ENCODE measurements around the gene CD81. TPM values are rescaled to one million over a fixed set of nuclear protein-coding genes. Genes with fewer than 3 reads are reported as not detected.

The CD81 gene
- total and polyA plus RNA-seq, 9 of the 15 experiments (the other 6 are each of a cell fraction or from before 2014, with no cell fraction given) = 2.4 to 189 (median 61.7) TPM

GRCh38 chr11:2389377-2390026, 12.4 kb downstream of the CD81 start:
- TF ChIP-seq ETS1 (conservative IDR thresholded peaks at IDR 0.05; ENCODE audit: control insufficient read depth, low read depth, low read length) = no peak
- no peak for TF ChIP-seq HIVEP1 (CRISPR knock-in tag; IDR thresholded peaks at IDR 0.05)
- TF ChIP-seq RBFOX2 (IDR thresholded peaks at IDR 0.05; ENCODE audit: low read depth, low read length) = peak; percentile 7; the same call in 1 of the 2 replicates
- peak; percentile 6 to 29 (median 25); a peak in 2 of 6 replicates for TF ChIP-seq CTCF (IDR thresholded peaks at IDR 0.05 in 2 of 3, conservative IDR thresholded peaks at IDR 0.05 in 1 of 3; ENCODE audit: insufficient read depth in 2 of 3, low read depth in 1 of 3, low read length in 3 of 3)
- TF ChIP-seq ZNF780A (CRISPR knock-in tag; IDR thresholded peaks at IDR 0.05) = no peak
- TF ChIP-seq HDAC6 (IDR thresholded peaks at IDR 0.05; ENCODE audit: low read depth, low read length) = no peak
- peak; percentile 50 for TF ChIP-seq ZBTB33 (CRISPR knock-in tag; IDR thresholded peaks at IDR 0.05)
- TF ChIP-seq THRB (CRISPR knock-in tag; conservative IDR thresholded peaks at IDR 0.05) = no peak
- Histone ChIP-seq H3K4me3 (no peak overlapping the region), H4K20me1 (replicated peaks; ENCODE audit: control insufficient read depth, insufficient read depth, low read length) (peaks cover 61% of the 10 kb centered on the region), H3K79me2 (ENCODE audit: control insufficient read depth, insufficient read depth, low read length) (peaks cover 75% of the 10 kb centered on the region), H3K36me3 (ENCODE audit: control insufficient read depth, insufficient read depth, low read length) (peaks cover 76% of the 10 kb centered on the region; the same call in 2 of the 3 replicates), H2AFZ (ENCODE audit: low read depth, low read length) (no peak overlapping the region), H3K9me1 (ENCODE audit: control insufficient read depth, insufficient read depth, low read length) (peaks cover 19% of the 10 kb centered on the region), H3K9me3 (replicated peaks; ENCODE audit: control insufficient read depth, insufficient read depth, low read depth, low read length) (no peaks in the 10 kb centered on the region), H3K9ac (ENCODE audit: insufficient read depth in 1 of 2, low read depth in 2 of 2, low read length in 2 of 2) (peak overlapping the region in 1 of 2 experiments; percentile 87; a peak in 3 of 4 replicates), H3K27ac (ENCODE audit: extremely low read depth, low read depth, low read length) (no peak overlapping the region), H3K27me3 (ENCODE audit: control insufficient read depth in 2 of 2, insufficient read depth in 2 of 2, low read length in 2 of 2) (no peaks in the 10 kb centered on the region), H3K4me2 (ENCODE audit: insufficient read depth, low read length) (no peak overlapping the region), H3K4me1 (replicated peaks in 1 of 2; ENCODE audit: control insufficient read depth in 2 of 2, insufficient read depth in 2 of 2, low read length in 2 of 2) (peaks cover 8 to 90% of the 10 kb centered on the region in 2 experiments; a peak in 3 of 5 replicates)
- in situ Hi-C loops (cut with MboI) (no loop called here), intact Hi-C loops (cut with micrococcal nuclease) (no loop called here)
- DNase-seq (ENCODE audit: extremely low read depth in 1 of 4, low spot score in 3 of 4) (no peak), FAIRE-seq (no peak), ATAC-seq (no peak; the same call in 1 of the 3 replicates)
- BruUV-seq (replicated peaks) = no TSS peak
- CTCF ChIA-PET (ENCODE audit: low intra/inter-chr PET ratio) = no interaction called here
- POLR2A ChIA-PET = interaction anchor here (1.1 kb wide), 1 partner anchor 12 kb away, joined by 3 read pairs; no protein-coding TSS in a partner anchor
- 67% methylated on average over 12 of the region's 14 CpGs for WGBS (ENCODE audit: insufficient coverage, low coverage, missing lambda C conversion rate)
